Endothelial cell of umbilical vein (primary cell): ENCODE measurements around the gene IGFBP6. TPM values are rescaled to one million over a fixed set of nuclear protein-coding genes. Genes with fewer than 3 reads are reported as not detected.

Experiments used
- BruUV-seq: library from RNA; stranded (reverse); fragments of 400-500 nt; replicated peaks from 2 replicates; lab custom pipeline; 2021; lab: Mats Ljungman, UMichigan
- CTCF ChIA-PET: fragments of 300-600, 350-600 bp; sonication (Branson Sonifier 250); formaldehyde crosslinking; loops from one replicate; lab custom pipeline; 2021; ENCODE audit warnings: antibody characterized with exemption, inconsistent platforms; lab: Charles Lee
- POLR2A ChIA-PET: fragments of 300-600, 350-600 bp; sonication (Branson Sonifier 250); formaldehyde crosslinking; loops from one replicate; lab custom pipeline; 2021; ENCODE audit warnings: antibody characterized with exemption, inconsistent platforms; lab: Charles Lee
- DNase-seq: peaks from one replicate; pipeline ENCODE4 v3.0.0-alpha.2; 2011; ENCODE audit warnings: low read depth, low spot score
- FAIRE-seq: peaks from 2 replicates; lab custom pipeline; 2011; peaks lifted over from hg19 to GRCh38; lab: Jason Lieb, UNC
- H2AFZ ChIP-seq: 2 replicates; pipeline ENCODE4 v1.6.0; 2012; ENCODE audit warnings: low read depth, low read length, control low read depth, inconsistent platforms
- H3K27ac ChIP-seq: 2 replicates; pipeline ENCODE4 v1.5.1; 2011; ENCODE audit warnings: low read depth, mild to moderate bottlenecking, control low read depth, low read length, moderate library complexity; ENCODE audit not compliant: insufficient read depth
- H3K27me3 ChIP-seq, 2 experiments: 2 replicates each; pipeline versions ENCODE4 v1.6.0 to v1.6.1; 2011; ENCODE audit warnings: low read length in 2 of 2, mixed read lengths in 1 of 2; ENCODE audit not compliant: control insufficient read depth in 2 of 2, insufficient read depth in 2 of 2
- H3K36me3 ChIP-seq, 2 experiments: 2 replicates in 1 of 2; 3 replicates in 1 of 2; pipeline ENCODE4 v1.5.1; 2011; ENCODE audit warnings: low read length in 2 of 2, mild to moderate bottlenecking in 1 of 2, moderate library complexity in 1 of 2; ENCODE audit not compliant: control insufficient read depth in 2 of 2, insufficient read depth in 2 of 2; ENCODE audit errors: extremely low read depth in 1 of 2
- H3K4me1 ChIP-seq: 3 replicates; pipeline ENCODE4 v1.5.1; 2011; ENCODE audit warnings: mild to moderate bottlenecking, low read length; ENCODE audit not compliant: control insufficient read depth, insufficient read depth; ENCODE audit errors: extremely low read depth
- H3K4me2 ChIP-seq: 2 replicates; pipeline ENCODE4 v1.6.1; 2011; ENCODE audit warnings: low read length, control low read depth, mixed read lengths; ENCODE audit not compliant: insufficient read depth
- H3K4me3 ChIP-seq, 3 experiments: fragments of 200-600 bp in 1 of 3; sonication (generic), shearing (Covaris generic) in 1 of 3; replicated peaks in 1 of 3; 2 replicates each; pipeline ENCODE4 v1.5.1; 2011 to 2016; ENCODE audit warnings: control low read depth in 3 of 3, low read length in 3 of 3, mild to moderate bottlenecking in 2 of 3, inconsistent platforms in 1 of 3, low read depth in 1 of 3, moderate library complexity in 1 of 3; ENCODE audit not compliant: insufficient read depth in 1 of 3
- H3K79me2 ChIP-seq: 2 replicates; pipeline ENCODE4 v1.6.0; 2012; ENCODE audit warnings: low read length, inconsistent platforms; ENCODE audit not compliant: control insufficient read depth, insufficient read depth
- H3K9ac ChIP-seq: replicated peaks from 2 replicates; pipeline ENCODE3; 2011; ENCODE audit warnings: low read length, control low read depth; ENCODE audit not compliant: insufficient read depth; ENCODE audit errors: extremely low read depth
- H3K9me1 ChIP-seq: replicated peaks from 3 replicates; pipeline ENCODE4 v1.6.0; 2011; ENCODE audit warnings: mild to moderate bottlenecking, low read length; ENCODE audit not compliant: control insufficient read depth, insufficient read depth; ENCODE audit errors: extremely low read depth
- H3K9me3 ChIP-seq: replicated peaks from 2 replicates; pipeline ENCODE4 v1.5.1; 2012; ENCODE audit warnings: low read length, inconsistent platforms; ENCODE audit not compliant: control insufficient read depth, insufficient read depth
- H4K20me1 ChIP-seq: replicated peaks from 2 replicates; pipeline ENCODE3; 2011; ENCODE audit warnings: mild to moderate bottlenecking, low read length; ENCODE audit not compliant: control insufficient read depth, insufficient read depth; ENCODE audit errors: extremely low read depth
- CTCF ChIP-seq, 2 donors: IDR thresholded peaks; 1 replicate in 1 of 2; 2 replicates in 1 of 2; pipeline ENCODE4 v1.5.1; 2011; ENCODE audit warnings: low read length in 2 of 2, mild to moderate bottlenecking in 2 of 2, moderate library complexity in 2 of 2, control low read depth in 1 of 2, inconsistent platforms in 1 of 2, low read depth in 1 of 2; ENCODE audit not compliant: insufficient read depth in 1 of 2; ENCODE audit errors: extremely low read depth in 1 of 2
- EZH2 ChIP-seq: IDR thresholded peaks from 2 replicates; pipeline ENCODE4 v1.6.1; 2012; ENCODE audit warnings: borderline replicate concordance, low read depth, mild to moderate bottlenecking, moderate library complexity, low read length, inconsistent platforms; ENCODE audit not compliant: severe bottlenecking
- FOS ChIP-seq: IDR thresholded peaks from 2 replicates; pipeline ENCODE4 v1.6.1; 2011; ENCODE audit warnings: mild to moderate bottlenecking, low read length, moderate library complexity, borderline replicate concordance; ENCODE audit not compliant: insufficient read depth
- GATA2 ChIP-seq: IDR thresholded peaks from 2 replicates; pipeline ENCODE4 v1.7.0; 2011; ENCODE audit warnings: low read depth, mild to moderate bottlenecking, moderate library complexity, mixed read lengths, low read length; ENCODE audit not compliant: insufficient read length, insufficient read depth
- JUN ChIP-seq: IDR thresholded peaks from 2 replicates; pipeline ENCODE4 v1.6.1; 2011; ENCODE audit warnings: borderline replicate concordance, low read depth; ENCODE audit not compliant: insufficient read length, insufficient read depth
- MAX ChIP-seq: IDR thresholded peaks from 2 replicates; pipeline ENCODE4 v1.6.1; 2011; ENCODE audit not compliant: insufficient read depth, insufficient read length
- MYC ChIP-seq: IDR thresholded peaks from one replicate; pipeline ENCODE4 v1.6.1; 2011; ENCODE audit warnings: mild to moderate bottlenecking, low read depth, low read length
- POLR2A ChIP-seq: IDR thresholded peaks from 2 replicates; pipeline ENCODE4 v1.6.1; 2012; ENCODE audit warnings: low read depth, mild to moderate bottlenecking, control low read depth, low read length
- POLR2AphosphoS5 ChIP-seq: IDR thresholded peaks from 2 replicates; pipeline ENCODE4 v1.6.1; 2012; ENCODE audit warnings: low read depth, mild to moderate bottlenecking, control low read depth, low read length, moderate library complexity; ENCODE audit not compliant: insufficient read depth
- dilution Hi-C: fragments of 300-500 bp; cut with MboI; formaldehyde crosslinking; loops from one replicate; pipeline ENCODE4 v1.15.0; 2019; ENCODE audit warnings: low sequenced_read_pairs; ENCODE audit not compliant: extremely low pct_ligation_motif_present
- intact Hi-C: fragments of 100-400 bp; cut with micrococcal nuclease; formaldehyde crosslinking; loops from one replicate; pipeline ENCODE4 v1.10.0; 2022
- polyA plus RNA-seq, 4 experiments: library from polyadenylated mRNA; depleted of rRNA in 3 of 4; stranded (reverse) in 3 of 4; unstranded in 1 of 4; fragments of >200 nt; gene quantifications; 2 replicates each; pipeline versions ENCODE4 v1.2.1 to v1.2.3, GENCODE V29; 2011 to 2012; ENCODE audit warnings: missing spikeins in 1 of 4
- total RNA-seq: library from RNA; stranded (reverse); gene quantifications from 2 replicates; pipeline ENCODE4 v1.2.3, GENCODE V29; 2021

The IGFBP6 gene
- total and polyA plus RNA-seq, 2 donors (not counting 3 experiments of a cell fraction or from before 2014, with no cell fraction given), result 14.1 to 18.2 TPM

DNA sequence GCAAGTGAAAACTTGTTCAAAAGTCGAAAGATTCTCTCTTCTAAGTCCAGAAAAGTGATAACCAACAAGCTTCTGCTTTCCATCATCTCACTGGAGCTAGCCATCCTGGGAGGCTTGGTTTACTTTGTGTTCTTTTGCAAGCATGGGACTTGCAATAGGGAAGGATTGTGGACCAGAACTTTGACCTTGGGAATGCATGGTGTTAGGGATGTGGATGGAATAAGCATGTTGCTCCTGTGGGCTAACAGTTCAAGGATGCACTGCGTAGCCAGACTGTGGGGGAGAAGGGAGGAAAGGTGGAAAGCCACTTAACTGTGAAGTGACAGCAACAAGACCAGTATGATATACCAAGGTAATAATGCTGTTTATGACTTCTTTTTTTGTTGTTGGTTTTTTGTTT, 34.4 kb downstream of the IGFBP6 start:
- no peaks in the 10 kb centered on the region for H3K9me1 ChIP-seq
- no peaks in the 10 kb centered on the region for H3K36me3 ChIP-seq
- no peak overlapping the region for H3K4me2 ChIP-seq
- H4K20me1 ChIP-seq, result no peaks in the 10 kb centered on the region
- H3K4me3 ChIP-seq, result no peak overlapping the region
- no peak overlapping the region for H3K27ac ChIP-seq
- H3K27me3 ChIP-seq, result peaks cover 3 to 9% of the 10 kb centered on the region in 2 experiments
- H3K9ac ChIP-seq, result no peak overlapping the region
- intact Hi-C loops, result no loop called here
- no peaks in the 10 kb centered on the region for H3K9me3 ChIP-seq
- H3K79me2 ChIP-seq, result no peaks in the 10 kb centered on the region
- ChIA-PET POLR2A (no interaction called here), CTCF (interaction anchor here (1.1 to 1.2 kb wide), 2 partner anchors 66 to 221 kb away, joined by 3 read pairs; no protein-coding TSS in a partner anchor)
- dilution Hi-C loops, result loop anchor here (10.0 kb wide), 1 partner anchor 53 kb away; the partner anchor contains the start of genes CSAD and ZNF740
- no peak overlapping the region for H2AFZ ChIP-seq
- DNase-seq (no peak), FAIRE-seq (no peak)
- no TSS peak for BruUV-seq
- TF ChIP-seq CTCF (IDR thresholded peaks at IDR 0.05; ENCODE audit: extremely low read depth in 1 of 2, insufficient read depth in 1 of 2, low read depth in 1 of 2, low read length in 2 of 2), result no peak
- TF ChIP-seq EZH2, result no peak
- no peak for TF ChIP-seq POLR2A
- TF ChIP-seq GATA2, result no peak
- TF ChIP-seq MYC, result no peak
- TF ChIP-seq POLR2AphosphoS5, result no peak
- no peak for TF ChIP-seq MAX
- TF ChIP-seq FOS, result no peak
- TF ChIP-seq JUN, result no peak
- H3K4me1 ChIP-seq, result no peaks in the 10 kb centered on the region
